Stimulated activated CD4-positive, alpha-beta T cell treated with anti-CD3 and anti-CD28 coated beads, Interleukin-2, amount 100 ng/mL, for 4 hours (primary cell): Measurements from ENCODE around the gene OPRM1.

Experiments
- DNase-seq: peaks from one replicate; pipeline ENCODE4 v3.0.0-alpha.2; 2020; ENCODE audit warnings: low read depth

OPRM1 gene

GRCh38 chr6:154202958-154203357, 163.9 kb downstream of the OPRM1 start:
- DNase-seq = no peak

GRCh38 chr6:154206141-154206540, 167.1 kb downstream of the OPRM1 start:
- no peak for DNase-seq

GRCh38 chr6:154206996-154207395, 168.0 kb downstream of the OPRM1 start:
- DNase-seq = no peak

- DNase-seq = no peak
Observed at GRCh38 chr6:154209555-154209954, 170.5 kb downstream of the OPRM1 start.

GRCh38 chr6:154210678-154211077, 171.6 kb downstream of the OPRM1 start:
- DNase-seq = no peak

- DNase-seq = no peak
Observed at GRCh38 chr6:154213782-154214181, 174.7 kb downstream of the OPRM1 start.

- peak; percentile 17 for DNase-seq
Observed at GRCh38 chr6:154218301-154218700, 179.3 kb downstream of the OPRM1 start.

- no peak for DNase-seq
Observed at GRCh38 chr6:154218787-154219186, 179.7 kb downstream of the OPRM1 start.

GRCh38 chr6:154219250-154219649, 180.2 kb downstream of the OPRM1 start:
- DNase-seq = no peak

- DNase-seq = no peak
Observed at GRCh38 chr6:154222716-154223115, 183.7 kb downstream of the OPRM1 start.

- DNase-seq = no peak
Observed at GRCh38 chr6:154223296-154223695, 184.3 kb downstream of the OPRM1 start.

- DNase-seq = no peak
Observed at GRCh38 chr6:154226461-154226860, 187.4 kb downstream of the OPRM1 start.

- DNase-seq = no peak
Observed at GRCh38 chr6:154227862-154228520, 189.0 kb downstream of the OPRM1 start.

GRCh38 chr6:154228521-154228905, 189.5 kb downstream of the OPRM1 start:
- DNase-seq = no peak

GRCh38 chr6:154229786-154230185, 190.7 kb downstream of the OPRM1 start:
- peak; percentile 55 for DNase-seq

GRCh38 chr6:154230393-154230792, 191.4 kb downstream of the OPRM1 start:
- no peak for DNase-seq

GRCh38 chr6:154230910-154231595, 192.0 kb downstream of the OPRM1 start:
- DNase-seq = no peak

- no peak for DNase-seq
Observed at GRCh38 chr6:154232013-154232910, 193.2 kb downstream of the OPRM1 start.

- no peak for DNase-seq
Observed at GRCh38 chr6:154233383-154233782, 194.3 kb downstream of the OPRM1 start.

- DNase-seq = no peak
Observed at GRCh38 chr6:154234019-154234772, 195.2 kb downstream of the OPRM1 start.

- no peak for DNase-seq
Observed at GRCh38 chr6:154236646-154237301, 197.7 kb downstream of the OPRM1 start.

GRCh38 chr6:154238831-154239230, 199.8 kb downstream of the OPRM1 start:
- DNase-seq = no peak
